Stimulated activated CD4-positive, alpha-beta T cell treated with anti-CD3 and anti-CD28 coated beads, Interleukin-1b, Interleukin-23, amount 100 ng/mL, for 24 hours (primary cell): ENCODE measurements around the gene N4BP3.
"Not testable (repeated sequence)": the region's sequence is repeated elsewhere in the genome, so short reads cannot be mapped to it uniquely, and the experiment has no call there.

Experiments used
- DNase-seq, 4 experiments: peaks; one replicate each; pipeline ENCODE4 v3.0.0-alpha.2; 2020; ENCODE audit warnings: low read depth in 4 of 4, low spot score in 1 of 4

The N4BP3 gene

DNA sequence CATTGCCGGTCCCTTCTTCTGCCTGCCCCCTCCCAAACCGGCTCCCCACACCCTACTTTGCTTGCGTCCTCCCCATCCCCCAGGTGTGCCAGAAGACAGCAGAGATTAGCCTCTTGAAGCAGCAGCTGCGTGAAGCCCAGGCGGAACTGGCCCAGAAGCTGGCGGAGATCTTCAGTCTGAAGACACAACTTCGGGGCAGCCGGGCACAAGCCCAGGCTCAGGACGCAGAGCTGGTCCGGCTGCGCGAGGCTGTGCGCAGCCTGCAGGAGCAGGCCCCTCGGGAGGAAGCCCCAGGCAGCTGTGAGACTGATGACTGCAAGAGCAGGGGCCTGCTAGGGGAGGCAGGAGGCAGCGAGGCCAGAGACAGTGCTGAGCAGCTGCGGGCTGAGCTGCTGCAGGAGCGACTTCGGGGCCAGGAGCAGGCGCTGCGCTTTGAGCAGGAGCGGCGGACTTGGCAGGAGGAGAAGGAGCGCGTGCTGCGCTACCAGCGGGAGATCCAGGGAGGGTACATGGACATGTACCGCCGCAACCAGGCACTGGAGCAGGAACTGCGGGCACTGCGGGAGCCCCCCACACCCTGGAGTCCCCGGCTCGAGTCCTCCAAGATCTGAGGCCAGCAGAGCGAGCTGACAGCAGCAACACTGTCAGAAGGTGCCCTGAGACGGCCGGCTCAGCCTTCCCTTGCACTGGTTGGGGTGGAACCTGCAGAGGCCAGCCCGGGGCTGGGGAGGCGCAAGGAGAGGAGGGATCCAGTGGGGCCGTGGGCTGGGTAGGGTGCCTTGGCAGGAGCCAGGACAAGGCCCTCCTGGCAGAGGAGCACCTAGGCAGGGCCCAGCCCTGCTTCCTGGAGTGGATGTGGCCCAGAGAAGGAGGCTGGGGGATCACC, 8.3 kb downstream of the N4BP3 start:
- no peak for DNase-seq

- DNase-seq: no peak
Observed at GRCh38 chr5:178122346-178122745, 9.0 kb downstream of the N4BP3 start.

DNA sequence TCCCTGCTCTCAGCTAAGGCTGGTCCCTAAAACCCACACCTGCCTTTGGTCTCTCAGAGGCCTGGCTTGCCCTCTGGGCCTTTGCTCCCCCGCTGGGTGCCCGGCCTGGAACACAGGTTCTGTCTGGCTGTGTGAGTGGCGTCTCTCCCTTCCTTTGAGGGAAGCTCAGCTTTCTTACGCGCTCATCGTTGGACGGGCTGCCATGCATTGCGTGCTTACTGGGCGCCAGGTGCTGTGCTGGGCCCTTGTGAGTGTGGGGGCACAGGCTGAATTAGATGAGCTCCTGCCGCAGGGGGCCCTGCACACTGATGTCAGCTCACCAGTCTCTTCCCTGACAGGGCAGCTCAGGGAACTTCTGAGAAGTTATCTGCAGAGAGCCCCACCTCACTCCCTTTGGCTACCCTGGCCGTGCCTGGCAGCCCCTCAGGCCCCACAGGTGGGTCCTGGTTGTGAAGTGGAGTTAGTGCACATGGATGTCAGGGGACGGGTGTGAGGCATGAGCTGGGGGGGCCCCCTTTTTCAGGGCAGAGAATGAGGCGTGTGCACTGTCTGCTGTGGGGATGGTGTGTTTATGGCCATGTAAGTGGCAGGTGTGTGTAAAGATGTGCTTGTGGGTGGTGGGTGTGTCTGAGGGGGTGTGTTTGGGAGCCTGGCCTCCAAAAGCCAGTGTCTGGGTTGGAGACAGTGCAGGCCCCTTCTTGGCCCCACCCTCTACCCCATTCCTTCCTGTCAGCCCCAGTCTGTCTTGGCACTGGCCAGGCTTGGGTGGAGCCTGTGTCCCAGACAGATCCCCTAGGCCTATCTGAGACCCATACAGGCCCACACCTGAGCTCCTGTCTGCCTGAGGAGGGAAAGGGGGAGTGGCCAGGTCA, 10.0 kb downstream of the N4BP3 start:
- no peak for DNase-seq

GRCh38 chr5:178123966-178124925, 10.9 kb downstream of the N4BP3 start:
- no peak for DNase-seq

DNA sequence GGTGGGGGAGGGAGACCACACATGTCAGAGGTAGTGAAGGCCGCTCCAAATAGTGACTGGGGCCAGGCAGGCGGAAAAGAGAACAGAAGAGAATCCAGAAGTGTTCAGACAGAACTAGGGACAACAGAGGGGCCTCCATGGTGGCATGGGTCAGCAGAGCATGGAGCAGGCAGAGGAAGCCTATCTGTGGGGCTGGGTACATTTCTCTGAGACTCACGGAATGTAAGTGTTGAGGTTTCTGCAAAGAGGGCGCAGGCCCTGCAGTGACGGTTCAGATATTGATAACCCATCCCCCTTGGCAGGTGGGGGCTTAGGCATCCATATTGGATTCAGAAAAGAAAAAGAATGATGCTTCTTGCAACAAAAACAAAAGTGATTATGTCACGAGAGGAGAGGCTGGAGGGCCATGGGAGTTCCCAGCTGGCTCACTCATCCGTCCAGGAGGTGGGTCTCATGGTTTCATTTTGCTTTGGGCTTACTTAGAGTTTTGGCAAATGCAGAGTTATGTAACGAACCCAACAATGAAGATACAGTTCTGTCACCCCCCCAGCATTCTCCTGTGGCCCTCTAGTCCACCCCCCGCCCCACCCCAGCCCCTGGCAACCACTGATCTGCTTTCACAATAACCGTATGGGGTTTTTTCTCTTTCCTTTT, 12.0 kb downstream of the N4BP3 start:
- DNase-seq: no peak

DNA sequence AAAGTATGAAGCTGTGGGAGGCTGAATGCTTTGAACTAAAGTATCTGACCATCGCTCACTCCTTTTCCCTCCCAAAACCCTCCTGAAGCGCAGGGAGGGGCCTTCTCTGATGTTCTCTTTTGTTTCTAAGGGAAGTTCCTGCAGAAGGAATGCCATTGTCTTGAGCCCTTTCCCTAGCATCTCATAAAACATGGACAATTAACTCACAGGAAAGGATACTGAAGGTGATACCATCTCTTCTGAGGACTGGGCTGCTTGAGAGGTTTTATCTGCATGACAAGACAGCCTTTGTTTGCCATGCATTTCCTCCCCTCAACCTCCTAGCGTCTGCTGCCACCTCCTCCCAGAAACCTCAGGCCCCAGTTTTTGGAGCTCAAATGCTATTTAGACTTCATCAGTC, 13.2 kb downstream of the N4BP3 start:
- no peak for DNase-seq

GRCh38 chr5:178127300-178128009, 14.1 kb downstream of the N4BP3 start:
- DNase-seq: not testable (repeated sequence)

GRCh38 chr5:178129296-178129695, 16.0 kb downstream of the N4BP3 start:
- no peak for DNase-seq

- not testable (repeated sequence) for DNase-seq
Observed at GRCh38 chr5:178130234-178130575, 16.9 kb downstream of the N4BP3 start.

DNA sequence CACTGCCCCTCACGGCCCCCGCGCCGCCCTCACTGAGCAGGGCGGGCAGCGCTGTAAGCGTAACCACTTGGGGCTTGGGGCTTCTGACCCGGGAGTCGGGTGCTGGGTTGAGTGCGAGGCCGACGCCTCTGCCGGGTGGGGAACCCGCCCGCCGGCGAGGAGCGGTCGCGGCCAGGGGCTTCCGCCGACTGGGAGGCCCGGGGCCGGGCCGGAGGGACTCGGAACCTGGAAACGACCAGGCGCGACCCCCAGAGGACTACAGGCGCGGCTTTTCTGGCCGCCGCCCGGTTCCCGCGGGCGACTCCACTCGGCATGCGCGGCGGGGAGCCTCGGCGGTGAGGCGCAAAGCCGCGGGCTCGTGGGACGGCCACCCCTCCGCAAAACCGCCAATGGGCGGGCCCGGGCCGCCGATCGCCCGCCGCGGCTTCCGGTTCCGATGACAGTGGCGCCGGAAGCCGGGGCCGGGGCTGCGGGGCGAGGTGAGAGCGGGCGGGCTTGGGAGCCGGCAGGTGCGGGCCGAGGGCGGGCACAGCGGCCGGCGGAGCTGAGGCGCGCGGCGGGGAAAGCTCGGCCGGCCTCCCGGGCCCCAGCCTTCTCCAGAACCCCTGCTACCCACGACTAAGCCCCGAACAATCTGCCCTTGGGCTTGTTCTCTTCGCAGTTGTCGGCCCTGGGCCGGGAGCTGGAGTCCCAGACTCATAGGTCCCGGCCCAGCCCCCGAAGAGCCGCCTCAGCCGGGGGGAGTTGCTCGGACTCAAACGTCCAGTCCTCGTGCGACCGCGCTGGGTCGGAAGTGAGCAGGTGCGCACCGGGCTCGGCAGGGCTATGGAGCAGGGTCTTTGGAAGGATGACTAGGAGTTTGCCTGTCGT, 17.5 kb downstream of the N4BP3 start, which contains the start of gene RMND5B:
RMND5B (plus strand) TSS at position 439 of the 870 bp plus-strand sequence. CDS start 7,106 bp downstream, outside the sequence.
- peak; percentile 68 to 83 (median 74) for DNase-seq

DNA sequence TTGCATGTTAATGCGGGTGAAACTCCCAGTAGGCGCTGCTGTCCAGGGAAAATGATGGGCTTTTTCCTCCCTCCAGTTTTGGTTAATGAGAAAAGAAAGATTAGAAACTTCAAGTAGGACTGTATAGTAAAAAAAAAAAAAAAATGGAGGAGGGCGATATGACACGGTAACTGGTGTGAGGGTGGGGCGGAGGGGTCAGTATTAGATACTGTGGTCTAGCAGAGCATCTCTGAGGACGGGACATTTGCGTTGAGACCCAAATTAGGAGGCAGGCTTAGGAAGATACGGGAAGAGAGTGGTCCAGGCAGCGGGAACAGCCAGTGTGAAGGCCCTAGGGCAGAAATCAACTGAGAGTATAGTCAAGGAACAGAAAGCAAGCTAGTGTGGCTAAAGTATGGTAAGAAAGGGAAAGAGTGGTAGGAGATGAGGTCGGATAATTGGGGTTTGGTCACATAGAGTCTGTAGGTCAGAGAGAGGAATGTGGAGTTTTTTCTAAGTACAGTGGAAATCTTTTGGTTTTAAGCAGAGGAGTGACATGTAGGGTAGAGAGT, 18.2 kb downstream of the N4BP3 start:
- no peak for DNase-seq

GRCh38 chr5:178136990-178137389, 23.7 kb downstream of the N4BP3 start:
- DNase-seq: no peak

GRCh38 chr5:178137991-178138390, 24.7 kb downstream of the N4BP3 start:
- DNase-seq: no peak

DNA sequence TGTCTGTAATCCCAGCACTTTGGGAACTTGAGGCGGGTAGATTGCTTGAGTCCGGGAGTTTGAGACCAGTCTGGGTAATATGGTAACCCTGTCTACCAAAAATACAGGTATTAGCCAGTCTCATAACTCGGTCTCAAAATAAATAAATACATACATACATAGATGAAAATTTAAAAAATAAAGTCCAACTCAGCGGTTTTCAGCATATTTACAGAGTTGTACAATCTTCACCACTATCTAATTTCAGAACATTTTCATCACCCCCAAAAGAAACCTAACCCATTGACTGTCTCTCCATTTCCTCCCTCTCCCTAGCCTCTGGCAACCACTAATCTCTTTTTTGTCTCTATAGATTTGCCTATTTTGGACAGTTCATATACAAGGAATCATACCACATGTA, 28.2 kb downstream of the N4BP3 start:
- no peak for DNase-seq

GRCh38 chr5:178142642-178143041, 29.3 kb downstream of the N4BP3 start:
- no peak for DNase-seq

DNA sequence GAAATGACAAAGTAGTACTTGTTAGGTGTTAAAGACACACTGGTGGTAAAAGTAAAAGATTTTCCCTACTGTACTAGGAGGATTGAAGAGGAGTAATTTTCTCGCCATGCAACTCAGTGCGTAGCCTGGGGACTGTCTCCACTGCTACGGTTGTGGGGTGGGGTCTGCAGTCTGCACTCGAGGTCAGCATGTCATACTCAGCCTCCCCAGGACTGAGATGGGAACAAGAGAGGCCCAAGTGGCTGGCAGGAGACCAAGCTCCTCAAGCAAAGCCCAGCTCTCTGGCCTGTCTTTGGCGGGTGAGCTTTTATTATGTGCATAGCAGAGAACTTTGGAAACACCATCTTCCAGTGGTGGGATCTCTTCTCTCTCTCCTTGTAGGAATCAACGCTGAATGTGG, 29.9 kb downstream of the N4BP3 start:
- DNase-seq: no peak

GRCh38 chr5:178143901-178144300, 30.6 kb downstream of the N4BP3 start:
- DNase-seq: no peak
